HCT116 (cell line): ENCODE data around the gene PML.

Experiments
- EZH2phosphoT487 ChIP-seq: fragments of 200-600 bp; IDR thresholded peaks from 2 replicates; pipeline ENCODE4 v1.6.1; 2018; ENCODE audit warnings: antibody characterized with exemption, borderline replicate concordance
- POLR2A ChIP-seq: IDR thresholded peaks from 2 replicates; pipeline ENCODE4 v1.7.0; 2011; ENCODE audit warnings: borderline replicate concordance; ENCODE audit not compliant: insufficient read depth, insufficient read length; ENCODE audit errors: extremely low read depth
- POLR2AphosphoS5 ChIP-seq: IDR thresholded peaks from 2 replicates; pipeline ENCODE4 v1.6.1; 2011; ENCODE audit warnings: mild to moderate bottlenecking, low read depth, low read length, moderate library complexity
- TF ChIP-seq, protein P1 (sequence below), 3 experiments: fragments of 200-600 bp in 1 of 3; sonication (generic) in 1 of 3; IDR thresholded peaks in 2 of 3; conservative IDR thresholded peaks in 1 of 3; 2 replicates each; pipeline ENCODE4 v1.5.1; 2012 to 2017; ENCODE audit warnings: low read depth in 2 of 3, low read length in 2 of 3, antibody characterized with exemption in 1 of 3, borderline replicate concordance in 1 of 3, control low read depth in 1 of 3, mild to moderate bottlenecking in 1 of 3, mixed read lengths in 1 of 3, mixed run types in 1 of 3, moderate library complexity in 1 of 3; ENCODE audit not compliant: insufficient read depth in 1 of 3

DNA sequence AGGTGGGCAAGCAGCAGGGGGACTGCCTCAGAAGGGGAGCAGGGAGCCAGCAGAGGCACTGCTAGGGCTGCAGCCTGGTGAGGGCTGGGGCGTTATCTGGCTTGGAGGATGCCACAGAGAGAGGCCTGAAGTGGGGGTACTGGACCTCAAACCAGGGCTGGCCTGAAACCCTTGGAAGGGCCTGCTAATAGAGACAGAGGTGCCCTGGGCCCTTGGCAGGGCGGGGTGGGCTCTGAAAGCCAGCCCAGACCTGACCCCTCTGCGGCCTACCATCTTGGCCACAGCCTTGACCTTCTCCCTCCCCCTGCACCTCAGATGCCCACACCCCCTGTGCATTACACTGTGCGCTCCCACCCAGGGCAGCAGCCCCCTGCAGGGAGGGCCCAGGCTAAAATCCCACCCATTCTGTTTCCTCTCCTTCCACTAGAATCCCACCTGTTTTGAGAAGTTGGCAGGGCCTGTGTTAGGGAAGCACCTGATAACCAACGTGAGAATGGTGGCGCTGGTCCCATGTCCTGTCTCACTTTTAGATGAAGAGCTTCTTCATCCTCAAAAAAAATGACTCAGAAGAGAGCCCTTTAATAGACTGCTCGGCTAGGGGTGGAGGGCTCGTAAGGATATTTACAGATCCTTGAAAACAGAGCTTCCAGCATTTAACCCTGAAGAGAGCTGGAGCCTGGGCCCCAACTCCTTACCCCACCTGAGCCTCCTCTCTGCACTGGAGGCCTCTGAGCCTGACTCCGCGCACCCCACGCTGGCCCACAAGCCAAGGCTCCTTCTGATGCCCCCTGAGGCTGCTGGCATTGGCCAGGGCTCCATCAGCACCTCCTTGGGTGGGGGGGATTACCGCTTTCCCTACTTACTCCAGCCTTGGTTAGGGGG is 38.4 kb upstream of the PML start:
- TF ChIP-seq, protein P1, sequence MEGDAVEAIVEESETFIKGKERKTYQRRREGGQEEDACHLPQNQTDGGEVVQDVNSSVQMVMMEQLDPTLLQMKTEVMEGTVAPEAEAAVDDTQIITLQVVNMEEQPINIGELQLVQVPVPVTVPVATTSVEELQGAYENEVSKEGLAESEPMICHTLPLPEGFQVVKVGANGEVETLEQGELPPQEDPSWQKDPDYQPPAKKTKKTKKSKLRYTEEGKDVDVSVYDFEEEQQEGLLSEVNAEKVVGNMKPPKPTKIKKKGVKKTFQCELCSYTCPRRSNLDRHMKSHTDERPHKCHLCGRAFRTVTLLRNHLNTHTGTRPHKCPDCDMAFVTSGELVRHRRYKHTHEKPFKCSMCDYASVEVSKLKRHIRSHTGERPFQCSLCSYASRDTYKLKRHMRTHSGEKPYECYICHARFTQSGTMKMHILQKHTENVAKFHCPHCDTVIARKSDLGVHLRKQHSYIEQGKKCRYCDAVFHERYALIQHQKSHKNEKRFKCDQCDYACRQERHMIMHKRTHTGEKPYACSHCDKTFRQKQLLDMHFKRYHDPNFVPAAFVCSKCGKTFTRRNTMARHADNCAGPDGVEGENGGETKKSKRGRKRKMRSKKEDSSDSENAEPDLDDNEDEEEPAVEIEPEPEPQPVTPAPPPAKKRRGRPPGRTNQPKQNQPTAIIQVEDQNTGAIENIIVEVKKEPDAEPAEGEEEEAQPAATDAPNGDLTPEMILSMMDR (IDR thresholded peaks at IDR 0.05 in 2 of 3, conservative IDR thresholded peaks at IDR 0.05 in 1 of 3; ENCODE audit: borderline replicate concordance in 1 of 3, insufficient read depth in 1 of 3, low read depth in 2 of 3, low read length in 2 of 3) = no peak
- TF ChIP-seq POLR2A (no peak), EZH2phosphoT487 (no peak), POLR2AphosphoS5 (no peak)
